Adrenal gland (tissue), 12 donors: ENCODE results near the gene M1AP. TPM values are rescaled to one million over a fixed set of nuclear protein-coding genes. Genes with fewer than 3 reads are reported as not detected.

Experiments
- DNase-seq, 7 donors: peaks; one replicate each; pipeline ENCODE4 v3.0.0-alpha.2; 2019 to 2020
- H3K27ac ChIP-seq, 5 donors: fragments of 200-600 bp; sonication (generic) in 4 of 5; 1 replicate in 3 of 5; 2 replicates in 2 of 5; pipeline versions ENCODE4 v1.5.1 to v1.8.0; 2016 to 2020; ENCODE audit warnings: mild to moderate bottlenecking in 1 of 5
- H3K27me3 ChIP-seq: fragments of 200-600 bp; 2 replicates; pipeline ENCODE4 v1.8.0; 2021
- H3K36me3 ChIP-seq, 2 donors: fragments of 200-600 bp; replicated peaks in 1 of 2; 1 replicate in 1 of 2; 2 replicates in 1 of 2; pipeline versions ENCODE4 v1.5.1 to v1.8.0; 2018 to 2022
- H3K4me1 ChIP-seq, 2 donors: fragments of 200-600 bp; replicated peaks in 1 of 2; 1 replicate in 1 of 2; 2 replicates in 1 of 2; pipeline versions ENCODE4 v1.5.1 to v1.8.0; 2018 to 2021
- H3K4me3 ChIP-seq, 4 donors: fragments of 200-600 bp; sonication (generic) in 3 of 4; one replicate each; pipeline ENCODE4 v1.5.1; 2016 to 2018
- H3K9me3 ChIP-seq, 3 donors: fragments of 200-600 bp; sonication (generic) in 1 of 3; replicated peaks in 1 of 3; 1 replicate in 2 of 3; 2 replicates in 1 of 3; pipeline versions ENCODE4 v1.5.1 to v1.8.0; 2016 to 2021
- CTCF ChIP-seq, 6 experiments: fragments of 450-650 bp in 4 of 6; fragments of 200-600 bp in 2 of 6; sonication (generic) in 1 of 6; IDR thresholded peaks; 1 replicate in 5 of 6; 2 replicates in 1 of 6; pipeline versions ENCODE4 v1.5.1 to v1.8.0; 2016 to 2021; ENCODE audit warnings: antibody characterized with exemption in 6 of 6, mild to moderate bottlenecking in 2 of 6, moderate library complexity in 1 of 6
- POLR2A ChIP-seq, 2 donors: fragments of 450-650 bp; IDR thresholded peaks; one replicate each; pipeline ENCODE4 v1.6.1; 2017; ENCODE audit warnings: antibody characterized with exemption in 2 of 2, mild to moderate bottlenecking in 2 of 2, moderate library complexity in 1 of 2
- WGBS, 4 donors: extraction: QIAGEN DNeasy Blood & Tissue Kit in 2 of 4; methylation state at CpG; one replicate each; pipeline versions ENCODE4 v1.1.5 to v1.1.7; 2013 to 2017; 5-methylcytosine and 5-hydroxymethylcytosine counted together
- intact Hi-C, 2 donors: fragments of 100-400 bp; cut with DNase I; formaldehyde crosslinking; loops; one replicate each; pipeline versions ENCODE4 v1.14.1 to v1.15.0; 2022 to 2023
- polyA plus RNA-seq, 3 donors: library from polyadenylated mRNA; stranded (reverse); fragments of 200-250 nt in 2 of 3; fragments of 350-450 nt in 1 of 3; fragmentation: Illumina TruSeq in 1 of 3; extraction: RNeasy Lipid Tissue Mini Kit (QIAGEN cat#74804) in 1 of 3; gene quantifications; one replicate each; pipeline ENCODE4 v1.2.3, GENCODE V29; 2013 to 2014
- total RNA-seq, 9 donors: library from RNA; depleted of rRNA in 4 of 9; stranded (reverse); fragments of >200 nt in 4 of 9; fragments of 120-200 nt in 1 of 9; fragmentation: NEBNext Ultra II Directional in 1 of 9; extraction: Animal tissue kit (Norgen Biotek cat#: 25700) in 1 of 9; gene quantifications; one replicate each; pipeline versions ENCODE4 v1.1.0 to v1.2.4, GENCODE V29; 2013 to 2023
- donor health status: healthy with polysubstance abuse.
- donor health status: Bipolar disorder and iron deficiency.
- donor health status: DM: yes; HTN: yes; CAD: no.
- donor health status: DM: no; HTN: no; CAD: no.
- donor health status: DM: no; HTN: no; CAD: no.
- donor health status: DM: yes; HTN: yes; CAD: no.

M1AP gene
- total and polyA plus RNA-seq, 12 donors: 0.47 to 2.2 (median 0.84) TPM; not detected in 1

GRCh38 chr2:74671479-74671878, 23.3 kb upstream of the M1AP start:
- Histone ChIP-seq H3K9me3 (no peaks in the 10 kb centered on the region), H3K4me3 (no peak overlapping the region), H3K27ac (no peak overlapping the region), H3K36me3 (no peaks in the 10 kb centered on the region), H3K27me3 (no peaks in the 10 kb centered on the region), H3K4me1 (no peaks in the 10 kb centered on the region)
- no peak for DNase-seq
- intact Hi-C loops: no loop called here
- TF ChIP-seq CTCF (IDR thresholded peaks at IDR 0.05): no peak
- TF ChIP-seq POLR2A (IDR thresholded peaks at IDR 0.05): no peak

GRCh38 chr2:74670263-74670662, 22.1 kb upstream of the M1AP start:
- intact Hi-C loops: no loop called here
- TF ChIP-seq CTCF (IDR thresholded peaks at IDR 0.05) (no peak), POLR2A (IDR thresholded peaks at IDR 0.05) (no peak)
- H3K9me3 ChIP-seq: no peaks in the 10 kb centered on the region
- H3K4me1 ChIP-seq: no peaks in the 10 kb centered on the region
- no peak overlapping the region for H3K27ac ChIP-seq
- DNase-seq: no peak
- no peak overlapping the region for H3K4me3 ChIP-seq
- H3K27me3 ChIP-seq: no peaks in the 10 kb centered on the region
- no peaks in the 10 kb centered on the region for H3K36me3 ChIP-seq
- WGBS, 4 donors: 93 to 97% (median 93%) methylated on average over 5 to 7 of the region's 7 CpGs

GRCh38 chr2:74668087-74668486, 20.0 kb upstream of the M1AP start:
- H3K27me3 ChIP-seq: no peaks in the 10 kb centered on the region
- DNase-seq: no peak
- no peaks in the 10 kb centered on the region for H3K36me3 ChIP-seq
- TF ChIP-seq POLR2A (IDR thresholded peaks at IDR 0.05) (no peak), CTCF (IDR thresholded peaks at IDR 0.05) (no peak)
- no peak overlapping the region for H3K4me3 ChIP-seq
- no peaks in the 10 kb centered on the region for H3K4me1 ChIP-seq
- no peak overlapping the region for H3K27ac ChIP-seq
- 87 to 96% (median 90%) methylated on average over 1 of the region's 1 CpG for WGBS, 4 donors
- intact Hi-C loops: no loop called here
- no peaks in the 10 kb centered on the region for H3K9me3 ChIP-seq

GRCh38 chr2:74659462-74659861, 11.3 kb upstream of the M1AP start:
- Histone ChIP-seq H3K4me3 (no peak overlapping the region), H3K27me3 (no peaks in the 10 kb centered on the region), H3K27ac (no peak overlapping the region), H3K9me3 (no peaks in the 10 kb centered on the region), H3K4me1 (peaks cover 0 to 5% of the 10 kb centered on the region in 2 donors), H3K36me3 (no peaks in the 10 kb centered on the region)
- TF ChIP-seq CTCF (IDR thresholded peaks at IDR 0.05) (no peak), POLR2A (IDR thresholded peaks at IDR 0.05) (no peak)
- 38 to 71% (median 68%) methylated on average over 1 to 2 of the region's 2 CpGs for WGBS, 4 donors
- intact Hi-C loops: no loop called here
- DNase-seq: no peak
